ENCODE data around the gene ULK4. TPM values are rescaled to one million over a fixed set of nuclear protein-coding genes. Genes with fewer than 3 reads are reported as not detected.

The ULK4 gene
- total and polyA plus RNA-seq, 2 experiments from 2014 or later = 1.8 to 3.7 TPM

DNA sequence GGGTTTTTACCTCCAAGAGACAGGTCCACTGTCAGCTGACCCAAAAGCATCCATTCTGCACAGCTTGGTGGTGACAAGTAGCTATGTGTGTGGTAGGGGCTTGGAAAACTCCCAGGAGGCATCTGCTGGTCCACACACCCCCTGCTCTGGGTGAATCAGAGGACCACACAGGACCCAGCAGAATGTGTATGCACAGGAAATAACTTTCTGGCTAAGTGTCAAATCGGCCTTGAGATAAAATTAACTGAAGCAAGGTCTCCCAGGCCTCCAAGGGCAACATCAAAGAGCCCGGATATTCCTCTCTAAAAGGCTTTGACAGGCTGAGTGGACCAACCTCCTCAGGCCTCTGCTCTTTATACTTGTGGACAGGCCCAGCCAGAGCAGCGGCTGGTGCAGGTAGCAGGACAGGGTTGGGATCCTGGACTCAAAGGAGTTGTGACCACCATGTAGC, 696.1 kb downstream of the ULK4 start:
- Histone ChIP-seq H3K27me3 (no peaks in the 10 kb centered on the region), H3K9me3 (ENCODE audit: low read depth) (no peaks in the 10 kb centered on the region), H3K36me3 (no peaks in the 10 kb centered on the region), H3K4me3 (no peak overlapping the region), H3K4me1 (ENCODE audit: low read depth) (peaks cover 5% of the 10 kb centered on the region), H3K27ac (peak overlapping the region; percentile 53)
- peak; percentile 85 to 87 for DNase-seq (ENCODE audit: low read depth in 1 of 2, low spot score in 1 of 2)
- TF ChIP-seq, protein P1, sequence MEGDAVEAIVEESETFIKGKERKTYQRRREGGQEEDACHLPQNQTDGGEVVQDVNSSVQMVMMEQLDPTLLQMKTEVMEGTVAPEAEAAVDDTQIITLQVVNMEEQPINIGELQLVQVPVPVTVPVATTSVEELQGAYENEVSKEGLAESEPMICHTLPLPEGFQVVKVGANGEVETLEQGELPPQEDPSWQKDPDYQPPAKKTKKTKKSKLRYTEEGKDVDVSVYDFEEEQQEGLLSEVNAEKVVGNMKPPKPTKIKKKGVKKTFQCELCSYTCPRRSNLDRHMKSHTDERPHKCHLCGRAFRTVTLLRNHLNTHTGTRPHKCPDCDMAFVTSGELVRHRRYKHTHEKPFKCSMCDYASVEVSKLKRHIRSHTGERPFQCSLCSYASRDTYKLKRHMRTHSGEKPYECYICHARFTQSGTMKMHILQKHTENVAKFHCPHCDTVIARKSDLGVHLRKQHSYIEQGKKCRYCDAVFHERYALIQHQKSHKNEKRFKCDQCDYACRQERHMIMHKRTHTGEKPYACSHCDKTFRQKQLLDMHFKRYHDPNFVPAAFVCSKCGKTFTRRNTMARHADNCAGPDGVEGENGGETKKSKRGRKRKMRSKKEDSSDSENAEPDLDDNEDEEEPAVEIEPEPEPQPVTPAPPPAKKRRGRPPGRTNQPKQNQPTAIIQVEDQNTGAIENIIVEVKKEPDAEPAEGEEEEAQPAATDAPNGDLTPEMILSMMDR (IDR thresholded peaks at IDR 0.05; ENCODE audit: low read depth, low read length) = no peak

DNA sequence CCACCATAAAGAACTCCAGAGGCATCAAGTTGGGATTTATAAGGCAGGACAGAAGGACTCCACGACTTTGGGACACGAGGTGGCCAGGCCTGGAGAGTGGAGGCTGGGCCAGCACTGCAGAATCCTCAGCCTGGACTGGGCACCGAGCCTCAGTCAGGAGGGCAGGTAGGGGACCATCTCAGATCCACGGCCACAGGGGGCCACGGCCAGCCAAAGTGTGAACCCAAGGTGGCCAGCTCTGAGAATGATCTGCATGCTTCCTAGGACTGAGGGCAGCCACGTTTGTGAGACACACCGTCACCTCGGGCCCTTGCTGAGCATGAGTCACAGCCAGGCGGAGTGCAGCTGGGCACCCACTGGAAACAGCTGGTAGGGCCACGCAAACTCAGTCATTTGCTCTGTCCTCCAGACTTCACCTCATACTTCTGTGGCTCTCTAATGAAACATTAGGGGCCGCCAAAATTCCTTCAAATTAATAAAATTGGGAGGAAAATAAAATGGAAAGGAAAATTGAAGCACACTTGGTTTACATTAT, 696.8 kb downstream of the ULK4 start:
- Histone ChIP-seq H3K27me3 (no peaks in the 10 kb centered on the region), H3K4me1 (ENCODE audit: low read depth) (peaks cover 5% of the 10 kb centered on the region), H3K4me3 (no peak overlapping the region), H3K36me3 (no peaks in the 10 kb centered on the region), H3K27ac (no peak overlapping the region), H3K9me3 (ENCODE audit: low read depth) (no peaks in the 10 kb centered on the region)
- TF ChIP-seq, protein P1 (IDR thresholded peaks at IDR 0.05; ENCODE audit: low read depth, low read length) = no peak
- DNase-seq (ENCODE audit: low read depth in 1 of 2, low spot score in 1 of 2) = peak in 1 of 2 donors; percentile 21

DNA sequence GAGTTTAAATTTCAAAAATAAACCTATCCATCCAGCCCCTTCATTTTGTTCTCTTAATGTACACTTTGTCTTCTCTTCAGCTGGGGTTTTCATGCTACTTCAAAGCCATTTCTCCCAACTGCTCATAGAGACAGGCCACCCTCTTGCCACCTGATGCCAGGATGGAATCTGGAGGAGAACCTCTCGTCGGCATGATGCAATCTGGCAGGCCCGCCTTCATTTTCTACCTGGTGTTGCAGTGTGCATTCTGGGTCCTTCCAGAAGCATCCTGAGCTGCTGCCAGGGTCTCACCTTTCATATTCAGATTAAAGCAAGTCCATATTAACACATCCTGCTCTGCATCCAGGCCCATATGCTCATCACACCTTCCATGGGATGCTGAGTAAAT, 701.8 kb downstream of the ULK4 start:
- Histone ChIP-seq H3K4me3 (no peak overlapping the region), H3K9me3 (ENCODE audit: low read depth) (no peaks in the 10 kb centered on the region), H3K36me3 (no peaks in the 10 kb centered on the region), H3K4me1 (ENCODE audit: low read depth) (peaks cover 12% of the 10 kb centered on the region), H3K27me3 (no peaks in the 10 kb centered on the region), H3K27ac (no peak overlapping the region)
- TF ChIP-seq, protein P1 (IDR thresholded peaks at IDR 0.05; ENCODE audit: low read depth, low read length) = no peak
- DNase-seq (ENCODE audit: low read depth in 1 of 2, low spot score in 1 of 2) = no peak

DNA sequence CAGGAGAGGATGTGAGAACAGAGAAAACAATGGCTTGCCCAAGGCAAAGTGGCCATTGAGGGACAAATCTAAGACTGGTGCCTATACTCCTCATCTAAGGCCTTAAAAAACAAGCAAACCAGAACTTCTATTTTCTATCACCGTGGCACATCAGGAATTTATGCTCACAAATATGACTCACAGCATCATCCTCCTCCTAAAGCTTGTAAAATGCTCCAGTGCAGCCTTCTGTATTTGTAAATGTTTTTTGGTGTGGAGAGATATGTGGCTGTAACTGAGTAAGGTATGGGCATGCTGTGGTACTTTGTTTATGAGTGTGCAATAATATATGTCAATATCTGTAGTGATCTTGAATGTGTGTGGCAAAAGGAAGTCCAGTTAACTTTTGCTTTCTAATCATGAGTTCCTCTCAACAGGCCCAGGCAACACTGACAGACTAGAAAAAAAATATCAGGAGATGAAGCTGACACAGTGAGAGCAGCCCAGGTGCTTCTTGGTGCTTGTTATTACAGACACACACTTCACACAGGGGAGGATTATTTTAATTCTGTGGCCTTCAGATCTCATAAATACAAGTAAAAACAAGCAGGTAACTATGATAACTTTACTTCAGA, 702.3 kb downstream of the ULK4 start:
- no peak overlapping the region for H3K27ac ChIP-seq
- no peak overlapping the region for H3K4me3 ChIP-seq
- H3K4me1 ChIP-seq (ENCODE audit: low read depth) = peaks cover 12% of the 10 kb centered on the region
- H3K36me3 ChIP-seq = no peaks in the 10 kb centered on the region
- H3K9me3 ChIP-seq (ENCODE audit: low read depth) = no peaks in the 10 kb centered on the region
- no peaks in the 10 kb centered on the region for H3K27me3 ChIP-seq
- DNase-seq (ENCODE audit: low read depth in 1 of 2, low spot score in 1 of 2) = no peak
- TF ChIP-seq, protein P1 (IDR thresholded peaks at IDR 0.05; ENCODE audit: low read depth, low read length) = no peak

DNA sequence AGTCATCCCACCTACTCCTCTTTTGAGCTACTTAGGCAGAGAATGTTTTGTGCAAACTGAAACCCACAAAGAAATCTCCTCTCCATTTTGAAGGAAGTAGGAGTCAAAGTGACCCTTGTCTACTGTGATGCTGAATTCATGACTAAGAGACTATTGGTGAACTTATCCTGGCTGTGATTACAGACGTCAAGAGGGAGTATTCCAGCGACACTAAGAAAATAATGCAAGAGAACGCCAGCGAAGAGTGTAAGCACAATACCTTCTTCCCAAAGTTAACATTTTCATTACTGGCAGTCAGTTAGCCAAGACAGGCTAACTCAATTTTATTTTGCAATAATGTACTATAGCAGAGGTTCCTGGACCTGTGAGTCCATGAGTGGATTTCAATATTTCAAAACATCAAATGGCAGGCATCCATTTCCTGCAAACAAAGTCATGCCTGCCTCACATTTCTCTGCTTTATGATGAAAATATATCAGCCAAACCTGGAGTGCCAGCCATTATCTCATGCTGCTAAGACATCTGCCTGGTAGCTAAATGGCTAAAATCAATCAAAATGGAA, 703.6 kb downstream of the ULK4 start:
- Histone ChIP-seq H3K4me3 (no peak overlapping the region), H3K4me1 (ENCODE audit: low read depth) (peaks cover 12% of the 10 kb centered on the region), H3K27ac (no peak overlapping the region), H3K27me3 (no peaks in the 10 kb centered on the region), H3K9me3 (ENCODE audit: low read depth) (no peaks in the 10 kb centered on the region), H3K36me3 (no peaks in the 10 kb centered on the region)
- TF ChIP-seq, protein P1 (IDR thresholded peaks at IDR 0.05; ENCODE audit: low read depth, low read length) = no peak
- DNase-seq (ENCODE audit: low read depth in 1 of 2, low spot score in 1 of 2) = peak in 1 of 2 donors; percentile 46

Measured in cardiac muscle cell (in vitro differentiated cells and primary cell).